Choroid plexus epithelial cell (primary cell): ENCODE measurements around the gene MCU.
"Not testable (repeated sequence)": the region's sequence is repeated elsewhere in the genome, so short reads cannot be mapped to it uniquely, and the experiment has no call there.

Source experiments
- DNase-seq: peaks from one replicate; pipeline ENCODE4 v3.0.0-alpha.2; 2010; ENCODE audit warnings: low read depth
- H3K4me3 ChIP-seq: 2 replicates; pipeline ENCODE4 v1.5.1; 2011; ENCODE audit warnings: low read depth, mild to moderate bottlenecking, control low read depth, low read length, moderate library complexity
- TF ChIP-seq, protein P1 (sequence below): conservative IDR thresholded peaks from 2 replicates; pipeline ENCODE4 v1.5.1; 2011; ENCODE audit warnings: low read depth, mild to moderate bottlenecking, control low read depth, inconsistent platforms, low read length, moderate library complexity

MCU gene

DNA sequence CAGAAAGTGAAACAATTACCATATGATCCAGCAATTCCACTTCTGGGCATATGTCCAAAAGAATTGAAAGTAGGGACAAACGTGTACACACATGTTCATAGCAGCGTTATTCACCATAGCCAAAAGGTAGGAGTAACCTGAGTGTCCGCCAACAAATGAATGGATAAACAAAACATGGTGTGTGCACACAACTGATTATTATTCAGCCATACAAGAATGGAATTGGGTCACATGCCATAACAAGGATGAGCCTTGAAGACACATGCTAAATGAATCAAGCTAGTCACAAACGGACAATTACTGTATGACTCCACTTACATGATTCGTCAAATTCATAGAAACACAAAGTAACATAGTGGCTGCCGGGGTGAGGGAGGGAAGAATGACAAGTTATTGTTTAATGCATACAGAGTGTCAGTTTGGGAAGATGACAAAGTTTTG is 197.5 kb downstream of the MCU start:
- peak; percentile 47 for DNase-seq
- TF ChIP-seq, protein P1, sequence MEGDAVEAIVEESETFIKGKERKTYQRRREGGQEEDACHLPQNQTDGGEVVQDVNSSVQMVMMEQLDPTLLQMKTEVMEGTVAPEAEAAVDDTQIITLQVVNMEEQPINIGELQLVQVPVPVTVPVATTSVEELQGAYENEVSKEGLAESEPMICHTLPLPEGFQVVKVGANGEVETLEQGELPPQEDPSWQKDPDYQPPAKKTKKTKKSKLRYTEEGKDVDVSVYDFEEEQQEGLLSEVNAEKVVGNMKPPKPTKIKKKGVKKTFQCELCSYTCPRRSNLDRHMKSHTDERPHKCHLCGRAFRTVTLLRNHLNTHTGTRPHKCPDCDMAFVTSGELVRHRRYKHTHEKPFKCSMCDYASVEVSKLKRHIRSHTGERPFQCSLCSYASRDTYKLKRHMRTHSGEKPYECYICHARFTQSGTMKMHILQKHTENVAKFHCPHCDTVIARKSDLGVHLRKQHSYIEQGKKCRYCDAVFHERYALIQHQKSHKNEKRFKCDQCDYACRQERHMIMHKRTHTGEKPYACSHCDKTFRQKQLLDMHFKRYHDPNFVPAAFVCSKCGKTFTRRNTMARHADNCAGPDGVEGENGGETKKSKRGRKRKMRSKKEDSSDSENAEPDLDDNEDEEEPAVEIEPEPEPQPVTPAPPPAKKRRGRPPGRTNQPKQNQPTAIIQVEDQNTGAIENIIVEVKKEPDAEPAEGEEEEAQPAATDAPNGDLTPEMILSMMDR = no peak
- no peak overlapping the region for H3K4me3 ChIP-seq

DNA sequence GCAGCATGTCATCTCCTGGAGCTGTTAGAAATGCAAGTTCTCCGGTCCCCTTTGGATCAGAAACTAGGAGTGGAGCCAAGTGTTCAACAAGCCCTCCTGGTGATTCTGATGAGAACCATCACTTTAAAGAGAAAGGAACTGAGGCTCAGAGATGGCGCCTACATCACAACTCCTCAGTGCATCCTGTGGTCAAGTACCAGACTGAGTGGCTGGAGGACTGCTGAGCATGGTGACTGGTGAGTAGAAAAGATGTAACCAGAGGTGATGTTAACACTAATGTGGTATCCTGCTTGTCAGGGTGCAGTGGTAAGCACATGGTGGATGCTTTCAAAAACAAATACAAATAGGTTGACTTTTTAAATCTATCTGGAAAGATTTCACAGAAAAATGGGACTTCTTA is 198.1 kb downstream of the MCU start:
- no peak overlapping the region for H3K4me3 ChIP-seq
- TF ChIP-seq, protein P1 = no peak
- DNase-seq = no peak

DNA sequence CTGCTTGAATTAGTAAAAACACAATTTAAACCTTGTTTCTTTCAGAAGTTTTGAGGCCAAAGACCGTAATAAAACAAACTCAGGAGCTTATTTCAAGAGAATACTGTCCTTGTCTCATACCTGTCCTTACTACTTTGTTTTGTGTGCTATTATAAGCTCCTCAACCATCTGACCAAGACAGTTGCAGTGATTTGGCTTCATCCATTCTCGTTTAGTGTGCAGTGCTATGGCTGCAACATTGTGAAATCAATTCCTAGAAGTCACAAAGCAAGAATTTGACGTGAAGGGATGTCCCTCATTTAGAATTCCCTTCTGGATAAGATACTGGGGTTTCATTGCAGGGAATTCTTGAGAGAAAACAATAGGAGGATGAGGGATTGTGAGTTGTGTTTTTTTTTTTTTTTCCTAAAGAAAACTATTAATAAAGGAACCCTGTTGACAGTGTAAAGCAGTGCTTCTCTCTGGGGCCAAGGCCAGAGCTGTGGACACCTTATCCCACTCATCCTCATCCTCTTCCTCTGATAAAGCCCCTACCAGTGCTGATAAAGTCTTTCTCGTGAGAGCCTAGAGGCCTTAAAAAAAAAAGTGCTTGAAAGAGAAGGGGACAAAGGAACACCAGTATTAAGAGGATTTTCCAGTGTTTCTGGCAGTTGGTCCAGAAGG is 201.3 kb downstream of the MCU start, which contains the start of gene OIT3:
Gene OIT3 (plus strand): TSS at position 604 of the 663 bp plus-strand sequence. CDS start 60 bp downstream, outside the sequence.
- TF ChIP-seq, protein P1 = no peak
- no peak within 1 kb of the TSS for H3K4me3 ChIP-seq
- DNase-seq = no peak

DNA sequence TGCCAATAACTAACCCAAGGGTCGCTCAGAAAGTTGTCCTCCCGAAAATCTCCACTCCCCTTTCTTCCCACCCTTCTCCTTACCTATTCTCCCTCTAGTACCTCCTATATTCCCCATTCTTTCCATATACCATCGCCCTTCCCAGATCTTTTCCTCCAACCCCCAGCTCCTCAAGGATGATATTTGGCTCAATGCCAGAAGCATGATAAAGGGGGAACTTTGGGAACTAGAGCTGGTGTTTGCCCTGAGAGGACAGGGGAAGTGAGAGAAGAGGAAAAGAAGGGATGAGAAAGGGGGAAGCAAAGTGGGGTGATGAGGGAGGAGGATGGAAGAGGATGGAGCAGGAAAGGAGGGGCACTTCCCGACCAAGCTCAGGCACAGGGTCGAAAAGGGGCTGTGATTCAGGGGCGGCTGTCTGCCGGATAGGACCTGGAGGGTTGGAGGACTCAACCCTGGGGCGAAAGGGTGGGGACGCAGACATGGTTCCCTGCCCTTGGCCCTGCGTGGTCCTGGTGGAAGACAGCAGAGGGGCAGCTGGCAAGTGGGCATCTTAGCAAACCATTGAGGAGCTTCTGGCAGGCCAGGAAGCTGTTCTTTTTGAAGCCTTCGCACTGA is 203.4 kb downstream of the MCU start:
- no peak for DNase-seq
- no peak overlapping the region for H3K4me3 ChIP-seq
- TF ChIP-seq, protein P1 = no peak

DNA sequence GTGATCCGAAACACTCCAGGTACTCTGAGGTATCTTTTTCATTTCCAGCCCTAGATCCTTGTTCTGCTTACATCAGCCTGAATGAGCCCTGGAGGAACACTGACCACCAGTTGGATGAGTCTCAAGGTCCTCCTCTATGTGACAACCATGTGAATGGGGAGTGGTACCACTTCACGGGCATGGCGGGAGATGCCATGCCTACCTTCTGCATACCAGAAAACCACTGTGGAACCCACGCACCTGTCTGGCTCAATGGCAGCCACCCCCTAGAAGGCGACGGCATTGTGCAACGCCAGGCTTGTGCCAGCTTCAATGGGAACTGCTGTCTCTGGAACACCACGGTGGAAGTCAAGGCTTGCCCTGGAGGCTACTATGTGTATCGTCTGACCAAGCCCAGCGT is 206.7 kb downstream of the MCU start:
- TF ChIP-seq, protein P1 = no peak

DNA sequence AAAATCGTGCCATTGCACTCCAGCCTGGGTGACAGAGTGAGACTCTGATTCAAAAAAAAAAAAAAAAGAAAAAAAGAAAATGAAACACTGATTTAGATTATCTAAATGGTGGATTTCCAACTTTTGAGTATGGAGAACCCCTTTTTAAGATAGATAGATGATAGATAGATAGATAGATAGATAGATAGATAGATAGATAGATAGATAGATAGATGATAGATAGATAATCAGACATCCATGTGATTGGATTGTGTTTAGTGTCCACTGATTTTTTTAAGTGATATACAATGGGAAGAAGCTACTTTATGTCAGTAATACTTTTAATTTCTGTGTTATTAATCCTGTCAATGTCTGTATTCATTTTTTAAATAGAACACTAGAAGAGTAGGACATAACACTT is 207.6 kb downstream of the MCU start:
- TF ChIP-seq, protein P1 = no peak
- no peak for DNase-seq
- no peak overlapping the region for H3K4me3 ChIP-seq

More for the DNA sequence above, 206.7 kb downstream of the MCU start:
- H3K4me3 ChIP-seq = no peak overlapping the region
- no peak for DNase-seq

DNA sequence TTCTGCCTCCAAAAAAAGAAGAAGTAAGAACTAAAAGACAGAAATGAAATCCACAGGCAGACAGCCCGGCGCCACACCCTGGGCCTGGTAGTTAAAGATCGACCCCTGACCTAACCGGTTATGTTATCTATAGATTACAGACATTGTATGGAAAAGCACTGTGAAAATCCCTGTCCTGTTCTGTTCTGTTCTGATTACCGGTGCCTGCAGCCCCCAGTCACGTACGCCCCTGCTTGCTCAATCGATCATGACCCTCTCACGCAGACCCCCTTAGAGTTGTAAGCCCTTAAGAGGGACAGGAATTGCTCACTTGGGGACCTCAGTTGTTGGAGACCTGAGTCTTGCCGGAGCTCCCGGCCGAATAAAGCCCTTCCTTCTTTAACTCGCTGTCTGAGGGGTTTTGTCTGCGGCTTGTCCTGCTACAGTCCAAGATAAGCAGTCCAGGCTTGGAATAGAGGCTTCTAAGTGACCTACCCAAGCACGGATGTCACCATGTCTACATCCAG is 212.1 kb downstream of the MCU start:
- not testable (repeated sequence) for H3K4me3 ChIP-seq

More for the DNA sequence above, 212.1 kb downstream of the MCU start:
- not testable (repeated sequence) for DNase-seq
